Renal cortex interstitium (tissue), 15 donors: ENCODE results near the gene MYH8. TPM values are rescaled to one million over a fixed set of nuclear protein-coding genes. Genes with fewer than 3 reads are reported as not detected.

ENCODE experiments used
- DNase-seq, 11 donors: peaks; one replicate each; pipeline ENCODE4 v3.0.0-alpha.2; 2013; ENCODE audit warnings: low read depth in 9 of 11, low spot score in 4 of 11; ENCODE audit errors: extremely low read depth in 1 of 11
- long read RNA-seq, 16 experiments: transcript quantifications; one replicate each; lab custom pipeline, GENCODE V29; 2026
- polyA plus RNA-seq, 3 donors: library from polyadenylated mRNA; unstranded; fragments of 120-200 nt; gene quantifications; one replicate each; pipeline ENCODE4 v1.2.1, GENCODE V29; 2013; ENCODE audit not compliant: insufficient read length in 3 of 3

Gene MYH8
- 1 to 10 TPM in 1 of 3 donors, under 1 TPM in 2; 0.54 to 1.8 (median 0.67) TPM for polyA plus RNA-seq
- long read RNA-seq, donor 1, partial matches to known transcripts, result 5 of 5 reads
- long read RNA-seq, donor 1, other reads (novel, unspliced or antisense), result 0 of 5 reads
- long read RNA-seq, donor 2, partial matches to known transcripts, result 6 of 6 reads
- long read RNA-seq, donor 2, other reads (novel, unspliced or antisense), result 0 of 6 reads
- long read RNA-seq, donor 3, partial matches to known transcripts, result 10 of 10 reads
- long read RNA-seq, donor 3, other reads (novel, unspliced or antisense), result 0 of 10 reads
- long read RNA-seq, donor 4, result 0 reads
- long read RNA-seq, donor 5, result 0 reads
- long read RNA-seq, donor 6, result 0 reads
- long read RNA-seq, donor 7, partial matches to known transcripts, result 17 of 17 reads
- long read RNA-seq, donor 7, other reads (novel, unspliced or antisense), result 0 of 17 reads
- long read RNA-seq, donor 8, result 0 reads
- long read RNA-seq, donor 9, result 0 reads
- long read RNA-seq, donor 10, partial matches to known transcripts, result 8 of 8 reads
- long read RNA-seq, donor 10, other reads (novel, unspliced or antisense), result 0 of 8 reads
- long read RNA-seq, donor 11, result 0 reads
- long read RNA-seq, donor 12, result 0 reads
- long read RNA-seq, donor 13, result 0 reads
- long read RNA-seq, donor 14, partial matches to known transcripts, result 7 of 7 reads
- long read RNA-seq, donor 14, other reads (novel, unspliced or antisense), result 0 of 7 reads
- long read RNA-seq, donor 15, result 0 reads
- long read RNA-seq, donor 16, partial matches to known transcripts, result 9 of 9 reads
- long read RNA-seq, donor 16, other reads (novel, unspliced or antisense), result 0 of 9 reads

GRCh38 chr17:10421900-10422542 lies at the start of gene MYH8:
Gene MYH8, minus strand, starts transcription at chr17:10421950. Its CDS starts 1,723 bp downstream, at chr17:10420227.
- no peak for DNase-seq

GRCh38 chr17:10469459-10469858 lies 47.7 kb upstream of the MYH8 start, which contains the start of gene MYH4:
Gene MYH4, minus strand, starts transcription at chr17:10469559. Its CDS starts 2,814 bp downstream, at chr17:10466745.
- no peak for DNase-seq

- DNase-seq, result no peak
Observed at GRCh38 chr17:10463402-10463801, 41.7 kb upstream of the MYH8 start.

- no peak for DNase-seq
Observed at GRCh38 chr17:10460062-10460461, 38.3 kb upstream of the MYH8 start.

- peak in 5 of 11 donors; percentile 7 to 38 (median 17) for DNase-seq
Observed at GRCh38 chr17:10458701-10459100, 37.0 kb upstream of the MYH8 start.

- DNase-seq, result no peak
Observed at GRCh38 chr17:10457952-10458351, 36.2 kb upstream of the MYH8 start.

- DNase-seq, result no peak
Observed at GRCh38 chr17:10447026-10447931, 25.5 kb upstream of the MYH8 start.

- no peak for DNase-seq
Observed at GRCh38 chr17:10439816-10440215, 18.1 kb upstream of the MYH8 start.

GRCh38 chr17:10435096-10435495 lies 13.3 kb upstream of the MYH8 start:
- no peak for DNase-seq

- DNase-seq, result no peak
Observed at GRCh38 chr17:10429421-10430045, 7.8 kb upstream of the MYH8 start.

GRCh38 chr17:10428781-10429180 lies 7.0 kb upstream of the MYH8 start:
- DNase-seq, result no peak

- DNase-seq, result no peak
Observed at GRCh38 chr17:10421211-10421610, 539 bp downstream of the MYH8 start.

- no peak for DNase-seq
Observed at GRCh38 chr17:10420811-10421210, 939 bp downstream of the MYH8 start.

GRCh38 chr17:10417431-10417830 lies 4.3 kb downstream of the MYH8 start:
- DNase-seq, result peak in 1 of 11 donors; percentile 9

- no peak for DNase-seq
Observed at GRCh38 chr17:10415161-10415560, 6.6 kb downstream of the MYH8 start.

GRCh38 chr17:10403589-10403988 lies 18.2 kb downstream of the MYH8 start:
- DNase-seq, result no peak

- no peak for DNase-seq
Observed at GRCh38 chr17:10398352-10398751, 23.4 kb downstream of the MYH8 start.

GRCh38 chr17:10396524-10397163 lies 25.1 kb downstream of the MYH8 start:
- no peak for DNase-seq
